ENCODE measurements around the gene LHX8. TPM values are rescaled to one million over a fixed set of nuclear protein-coding genes. Genes with fewer than 3 reads are reported as not detected.
A peak's percentile ranks its signal among the peaks of the same experiment; 100 is the strongest.

Gene LHX8
- total and polyA plus RNA-seq, 10 of the 15 experiments (the other 5 are each of a cell fraction or from before 2014, with no cell fraction given): not detected

- FAIRE-seq (no peak), DNase-seq (ENCODE audit: low read depth, low spot score) (no peak), ATAC-seq (no peak)
- Histone ChIP-seq H3K27me3 (replicated peaks in 1 of 2; ENCODE audit: control insufficient read depth in 2 of 2, insufficient read depth in 2 of 2, low read length in 1 of 2) (peaks cover 17 to 40% of the 10 kb centered on the region in 2 experiments), H3K27ac (ENCODE audit: control insufficient read depth, insufficient read depth) (no peak overlapping the region), H3K36me3 (ENCODE audit: control insufficient read depth in 2 of 2, insufficient read depth in 2 of 2, low read length in 1 of 2) (no peaks in the 10 kb centered on the region), H4K20me1 (ENCODE audit: control insufficient read depth, insufficient read depth) (no peaks in the 10 kb centered on the region), H3K4me3 (no peak overlapping the region), H3K9me3 (replicated peaks; ENCODE audit: control insufficient read depth, insufficient read depth, low read length) (no peaks in the 10 kb centered on the region; the same call in 2 of the 3 replicates), H2AFZ (ENCODE audit: control insufficient read depth, low read depth, low read length) (no peak overlapping the region), H3K79me2 (ENCODE audit: control insufficient read depth, insufficient read depth, low read length) (no peaks in the 10 kb centered on the region), H3K9ac (ENCODE audit: control insufficient read depth, insufficient read depth, low read length) (no peak overlapping the region), H3K4me2 (ENCODE audit: control insufficient read depth, insufficient read depth) (no peak overlapping the region), H3K4me1 (ENCODE audit: control insufficient read depth, insufficient read depth, low read length) (no peaks in the 10 kb centered on the region)
- in situ Hi-C loops (cut with MboI): no loop called here
- SMC1A ChIA-PET (ENCODE audit: uncharacterized antibody, unreplicated experiment): no interaction called here
- POLR2A ChIA-PET: no interaction called here
- RAD21 ChIA-PET (ENCODE audit: unreplicated experiment): no interaction called here
- peak; percentile 1 for TF ChIP-seq SUZ12 (IDR thresholded peaks at IDR 0.05; ENCODE audit: unreplicated experiment)
- no peak for TF ChIP-seq PKNOX1 (IDR thresholded peaks at IDR 0.05)
- WGBS (ENCODE audit: insufficient coverage, insufficient replicate concordance, low lambda C conversion rate, missing lambda C conversion rate): 17% methylated on average over 40 of the region's 40 CpGs
- intact Hi-C loops (cut with micrococcal nuclease; ENCODE audit: unreplicated experiment): no loop called here
- BruUV-seq (replicated peaks): no TSS peak
- CTCF ChIA-PET: no interaction called here
Measured at GRCh38 chr1:75129983-75130789, 4.0 kb upstream of the LHX8 start.

DNA sequence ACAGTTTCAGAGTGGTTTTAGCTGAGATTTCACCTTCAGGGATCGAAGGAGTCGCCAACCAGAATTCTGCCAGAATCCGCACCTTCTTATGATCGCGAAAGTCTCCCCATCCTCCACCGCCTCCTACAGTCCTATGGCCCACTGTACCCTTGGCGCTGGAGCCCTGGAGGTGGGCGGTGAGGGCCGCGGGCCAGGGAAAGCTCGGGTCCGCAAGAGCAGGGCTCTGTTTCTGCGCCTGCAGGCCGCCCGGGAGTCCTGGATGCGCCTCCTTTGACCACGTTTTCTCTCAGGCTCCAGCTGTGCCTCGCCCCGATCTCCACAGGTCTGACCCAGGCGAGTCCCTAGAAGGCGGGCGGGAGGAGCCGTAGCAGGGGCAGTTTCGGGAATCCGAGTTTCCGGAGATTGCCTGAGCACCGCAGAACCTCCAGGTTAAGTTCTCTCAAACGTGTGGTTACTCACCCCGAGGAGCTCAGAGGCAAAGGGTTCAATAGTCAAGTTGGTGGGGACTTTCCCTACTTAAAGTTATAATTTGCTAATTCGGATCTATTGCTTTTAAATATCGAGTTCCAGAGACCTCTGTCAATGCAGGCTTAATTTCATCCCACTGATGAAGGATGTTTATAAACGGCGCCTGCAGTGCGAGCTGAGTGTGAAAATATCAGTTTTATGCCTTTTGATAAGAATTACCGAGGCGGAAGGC lies 3.2 kb upstream of the LHX8 start:
- H3K36me3 ChIP-seq (ENCODE audit: control insufficient read depth in 2 of 2, insufficient read depth in 2 of 2, low read length in 1 of 2): no peaks in the 10 kb centered on the region
- TF ChIP-seq, protein P1, sequence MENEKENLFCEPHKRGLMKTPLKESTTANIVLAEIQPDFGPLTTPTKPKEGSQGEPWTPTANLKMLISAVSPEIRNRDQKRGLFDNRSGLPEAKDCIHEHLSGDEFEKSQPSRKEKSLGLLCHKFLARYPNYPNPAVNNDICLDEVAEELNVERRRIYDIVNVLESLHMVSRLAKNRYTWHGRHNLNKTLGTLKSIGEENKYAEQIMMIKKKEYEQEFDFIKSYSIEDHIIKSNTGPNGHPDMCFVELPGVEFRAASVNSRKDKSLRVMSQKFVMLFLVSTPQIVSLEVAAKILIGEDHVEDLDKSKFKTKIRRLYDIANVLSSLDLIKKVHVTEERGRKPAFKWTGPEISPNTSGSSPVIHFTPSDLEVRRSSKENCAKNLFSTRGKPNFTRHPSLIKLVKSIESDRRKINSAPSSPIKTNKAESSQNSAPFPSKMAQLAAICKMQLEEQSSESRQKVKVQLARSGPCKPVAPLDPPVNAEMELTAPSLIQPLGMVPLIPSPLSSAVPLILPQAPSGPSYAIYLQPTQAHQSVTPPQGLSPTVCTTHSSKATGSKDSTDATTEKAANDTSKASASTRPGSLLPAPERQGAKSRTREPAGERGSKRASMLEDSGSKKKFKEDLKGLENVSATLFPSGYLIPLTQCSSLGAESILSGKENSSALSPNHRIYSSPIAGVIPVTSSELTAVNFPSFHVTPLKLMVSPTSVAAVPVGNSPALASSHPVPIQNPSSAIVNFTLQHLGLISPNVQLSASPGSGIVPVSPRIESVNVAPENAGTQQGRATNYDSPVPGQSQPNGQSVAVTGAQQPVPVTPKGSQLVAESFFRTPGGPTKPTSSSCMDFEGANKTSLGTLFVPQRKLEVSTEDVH (IDR thresholded peaks at IDR 0.05; ENCODE audit: low read depth, partially characterized antibody): no peak
- TF ChIP-seq RB1 (IDR thresholded peaks at IDR 0.05; ENCODE audit: borderline replicate concordance) (no peak), SUZ12 (IDR thresholded peaks at IDR 0.05; ENCODE audit: unreplicated experiment) (no peak), PAX8 (IDR thresholded peaks at IDR 0.05) (no peak), JUND (IDR thresholded peaks at IDR 0.05; ENCODE audit: low read depth, low read length) (no peak)
- H2AFZ ChIP-seq (ENCODE audit: control insufficient read depth, low read depth, low read length): no peak overlapping the region
- H3K4me3 ChIP-seq: no peak overlapping the region
- H3K27ac ChIP-seq (ENCODE audit: control insufficient read depth, insufficient read depth): no peak overlapping the region
- ChIA-PET SMC1A (ENCODE audit: uncharacterized antibody, unreplicated experiment) (no interaction called here), CTCF (no interaction called here), POLR2A (no interaction called here), RAD21 (ENCODE audit: unreplicated experiment) (no interaction called here)
- WGBS (ENCODE audit: insufficient coverage, insufficient replicate concordance, low lambda C conversion rate, missing lambda C conversion rate): 6% methylated on average over 36 of the region's 36 CpGs
- in situ Hi-C loops (cut with MboI) (no loop called here), intact Hi-C loops (cut with micrococcal nuclease; ENCODE audit: unreplicated experiment) (no loop called here)
- H3K4me2 ChIP-seq (ENCODE audit: control insufficient read depth, insufficient read depth): no peak overlapping the region
- no peak for ATAC-seq
- BruUV-seq (replicated peaks): no TSS peak
- FAIRE-seq: no peak
- H3K79me2 ChIP-seq (ENCODE audit: control insufficient read depth, insufficient read depth, low read length): no peaks in the 10 kb centered on the region
- H3K9me3 ChIP-seq (replicated peaks; ENCODE audit: control insufficient read depth, insufficient read depth, low read length): no peaks in the 10 kb centered on the region; the same call in 2 of the 3 replicates
- DNase-seq (ENCODE audit: low read depth, low spot score): no peak
- H4K20me1 ChIP-seq (ENCODE audit: control insufficient read depth, insufficient read depth): no peaks in the 10 kb centered on the region
- peaks cover 18 to 46% of the 10 kb centered on the region in 2 experiments for H3K27me3 ChIP-seq (replicated peaks in 1 of 2; ENCODE audit: control insufficient read depth in 2 of 2, insufficient read depth in 2 of 2, low read length in 1 of 2)
- no peak overlapping the region for H3K9ac ChIP-seq (ENCODE audit: control insufficient read depth, insufficient read depth, low read length)
- no peaks in the 10 kb centered on the region for H3K4me1 ChIP-seq (ENCODE audit: control insufficient read depth, insufficient read depth, low read length)
